ENCODE results near the gene ZNF672.

ZNF672 gene

GRCh38 chr1:248892590-248892989 is 54.6 kb downstream of the ZNF672 start:
- Histone ChIP-seq H3K4me2 (ENCODE audit: low read length) (no peak overlapping the region), H3K36me3 (ENCODE audit: control insufficient read depth, low read length) (no peaks in the 10 kb centered on the region), H3F3A (ENCODE audit: control insufficient read depth, insufficient read depth) (no peaks in the 10 kb centered on the region), H3K79me2 (ENCODE audit: control insufficient read depth, low read length) (no peaks in the 10 kb centered on the region), H4K20me1 (ENCODE audit: control insufficient read depth, insufficient read depth, low read depth, low read length) (no peaks in the 10 kb centered on the region), H3K27ac (ENCODE audit: low read depth, low read length) (no peak overlapping the region), H3K9me2 (replicated peaks; ENCODE audit: control insufficient read depth, low read length) (no peaks in the 10 kb centered on the region), H3K4me3 (ENCODE audit: low read length) (no peak overlapping the region), H3K4me1 (ENCODE audit: control insufficient read depth, low read length) (peaks cover 13% of the 10 kb centered on the region), H3K9me3 (ENCODE audit: control insufficient read depth, insufficient read depth, low read length) (no peaks in the 10 kb centered on the region), H3K27me3 (ENCODE audit: control insufficient read depth, low read length) (no peaks in the 10 kb centered on the region)
- TF ChIP-seq CTCF (IDR thresholded peaks at IDR 0.05; ENCODE audit: low read depth, low read length, poor library complexity, severe bottlenecking) = no peak
- no peak for TF ChIP-seq EZH2phosphoT487 (IDR thresholded peaks at IDR 0.05; ENCODE audit: borderline replicate concordance, low read length)

GRCh38 chr1:248894837-248895236 is 56.8 kb downstream of the ZNF672 start:
- TF ChIP-seq EZH2phosphoT487 (IDR thresholded peaks at IDR 0.05; ENCODE audit: borderline replicate concordance, low read length) (no peak), CTCF (IDR thresholded peaks at IDR 0.05; ENCODE audit: low read depth, low read length, poor library complexity, severe bottlenecking) (no peak)
- Histone ChIP-seq H3K27me3 (ENCODE audit: control insufficient read depth, low read length) (no peaks in the 10 kb centered on the region), H3F3A (ENCODE audit: control insufficient read depth, insufficient read depth) (no peaks in the 10 kb centered on the region), H3K9me2 (replicated peaks; ENCODE audit: control insufficient read depth, low read length) (no peaks in the 10 kb centered on the region), H3K4me3 (ENCODE audit: low read length) (no peak overlapping the region), H3K4me2 (ENCODE audit: low read length) (no peak overlapping the region), H3K9me3 (ENCODE audit: control insufficient read depth, insufficient read depth, low read length) (no peaks in the 10 kb centered on the region), H4K20me1 (ENCODE audit: control insufficient read depth, insufficient read depth, low read depth, low read length) (no peaks in the 10 kb centered on the region), H3K79me2 (ENCODE audit: control insufficient read depth, low read length) (no peaks in the 10 kb centered on the region), H3K4me1 (ENCODE audit: control insufficient read depth, low read length) (peaks cover 11% of the 10 kb centered on the region), H3K36me3 (ENCODE audit: control insufficient read depth, low read length) (no peaks in the 10 kb centered on the region), H3K27ac (ENCODE audit: low read depth, low read length) (no peak overlapping the region)

- no peaks in the 10 kb centered on the region for H3K9me3 ChIP-seq (ENCODE audit: control insufficient read depth, insufficient read depth, low read length)
- no peaks in the 10 kb centered on the region for H3K9me2 ChIP-seq (replicated peaks; ENCODE audit: control insufficient read depth, low read length)
- H3F3A ChIP-seq (ENCODE audit: control insufficient read depth, insufficient read depth) = no peaks in the 10 kb centered on the region
- no peak overlapping the region for H3K27ac ChIP-seq (ENCODE audit: low read depth, low read length)
- no peak overlapping the region for H3K4me2 ChIP-seq (ENCODE audit: low read length)
- peaks cover 11% of the 10 kb centered on the region for H3K4me1 ChIP-seq (ENCODE audit: control insufficient read depth, low read length)
- H3K79me2 ChIP-seq (ENCODE audit: control insufficient read depth, low read length) = no peaks in the 10 kb centered on the region
- no peak overlapping the region for H3K4me3 ChIP-seq (ENCODE audit: low read length)
- TF ChIP-seq CTCF (IDR thresholded peaks at IDR 0.05; ENCODE audit: low read depth, low read length, poor library complexity, severe bottlenecking) (no peak), EZH2phosphoT487 (IDR thresholded peaks at IDR 0.05; ENCODE audit: borderline replicate concordance, low read length) (no peak)
- no peaks in the 10 kb centered on the region for H4K20me1 ChIP-seq (ENCODE audit: control insufficient read depth, insufficient read depth, low read depth, low read length)
- peaks cover 4% of the 10 kb centered on the region for H3K27me3 ChIP-seq (ENCODE audit: control insufficient read depth, low read length)
- no peaks in the 10 kb centered on the region for H3K36me3 ChIP-seq (ENCODE audit: control insufficient read depth, low read length)
Measured at GRCh38 chr1:248897412-248898337, 59.7 kb downstream of the ZNF672 start.
